Measurements from ENCODE around the gene AGBL1. TPM values are rescaled to one million over a fixed set of nuclear protein-coding genes. Genes with fewer than 3 reads are reported as not detected.

The AGBL1 gene
- total and polyA plus RNA-seq, 7 donors, result 0.96 to 34.8 (median 6.6) TPM

- no peak for ATAC-seq
- H3K36me3 ChIP-seq (ENCODE audit: insufficient read depth in 1 of 2, low read depth in 1 of 2), result no peaks in the 10 kb centered on the region
- DNase-seq, result no peak
- H3K27ac ChIP-seq, result no peak overlapping the region
- H3K4me3 ChIP-seq, result no peak overlapping the region
- no peaks in the 10 kb centered on the region for H3K4me1 ChIP-seq
- H3K27me3 ChIP-seq (ENCODE audit: insufficient read depth in 3 of 3, low read length in 2 of 3), result no peaks in the 10 kb centered on the region
- WGBS, 3 donors, result 76 to 85% (median 80%) methylated on average over 2 of the region's 2 CpGs
- TF ChIP-seq CTCF (IDR thresholded peaks at IDR 0.05), result no peak
- intact Hi-C loops (cut with DNase I), result no loop called here
- no peaks in the 10 kb centered on the region for H3K9me3 ChIP-seq
These were observed 353.2 kb downstream of the AGBL1 start for GRCh38 chr15:86432861-86433260.

GRCh38 chr15:86433983-86434382, 354.3 kb downstream of the AGBL1 start:
- DNase-seq (no peak), ATAC-seq (no peak)
- no peak overlapping the region for H3K4me3 ChIP-seq
- H3K27ac ChIP-seq, result no peak overlapping the region
- H3K27me3 ChIP-seq (ENCODE audit: insufficient read depth in 3 of 3, low read length in 2 of 3), result no peaks in the 10 kb centered on the region
- no peaks in the 10 kb centered on the region for H3K9me3 ChIP-seq
- intact Hi-C loops (cut with DNase I), result no loop called here
- TF ChIP-seq CTCF (IDR thresholded peaks at IDR 0.05), result no peak
- whole genome bisulfite sequencing, 3 donors, result 72 to 78% (median 76%) methylated on average over 4 of the region's 4 CpGs
- H3K4me1 ChIP-seq, result no peaks in the 10 kb centered on the region
- no peaks in the 10 kb centered on the region for H3K36me3 ChIP-seq (ENCODE audit: insufficient read depth in 1 of 2, low read depth in 1 of 2)

GRCh38 chr15:86439614-86440013, 359.9 kb downstream of the AGBL1 start:
- intact Hi-C loops (cut with DNase I), result no loop called here
- ATAC-seq (no peak), DNase-seq (no peak)
- H3K4me1 ChIP-seq, result no peaks in the 10 kb centered on the region
- H3K9me3 ChIP-seq, result no peaks in the 10 kb centered on the region
- no peaks in the 10 kb centered on the region for H3K27me3 ChIP-seq (ENCODE audit: insufficient read depth in 3 of 3, low read length in 2 of 3)
- 70 to 73% (median 71%) methylated on average over 4 of the region's 4 CpGs for WGBS, 3 donors
- no peak for TF ChIP-seq CTCF (IDR thresholded peaks at IDR 0.05)
- H3K27ac ChIP-seq, result no peak overlapping the region
- no peaks in the 10 kb centered on the region for H3K36me3 ChIP-seq (ENCODE audit: insufficient read depth in 1 of 2, low read depth in 1 of 2)
- no peak overlapping the region for H3K4me3 ChIP-seq

GRCh38 chr15:86444527-86444926, 364.9 kb downstream of the AGBL1 start:
- Histone ChIP-seq H3K9me3 (no peaks in the 10 kb centered on the region), H3K4me3 (no peak overlapping the region), H3K4me1 (no peaks in the 10 kb centered on the region), H3K36me3 (ENCODE audit: insufficient read depth in 1 of 2, low read depth in 1 of 2) (no peaks in the 10 kb centered on the region), H3K27ac (no peak overlapping the region), H3K27me3 (ENCODE audit: insufficient read depth in 3 of 3, low read length in 2 of 3) (no peaks in the 10 kb centered on the region)
- intact Hi-C loops (cut with DNase I), result no loop called here
- WGBS, 3 donors, result 38 to 61% (median 61%) methylated on average over 2 of the region's 2 CpGs
- TF ChIP-seq CTCF (IDR thresholded peaks at IDR 0.05), result no peak
- ATAC-seq, result no peak
- DNase-seq, result no peak

- Histone ChIP-seq H3K36me3 (ENCODE audit: insufficient read depth in 1 of 2, low read depth in 1 of 2) (no peaks in the 10 kb centered on the region), H3K27ac (no peak overlapping the region), H3K27me3 (ENCODE audit: insufficient read depth in 3 of 3, low read length in 2 of 3) (no peaks in the 10 kb centered on the region), H3K4me3 (no peak overlapping the region), H3K9me3 (no peaks in the 10 kb centered on the region), H3K4me1 (no peaks in the 10 kb centered on the region)
- DNase-seq (no peak), ATAC-seq (no peak)
- 59 to 63% (median 61%) methylated on average over 6 of the region's 6 CpGs for WGBS, 3 donors
- intact Hi-C loops (cut with DNase I), result no loop called here
- no peak for TF ChIP-seq CTCF (IDR thresholded peaks at IDR 0.05)
These were observed 366.0 kb downstream of the AGBL1 start for GRCh38 chr15:86445579-86446252.

All from psoas muscle (tissue), 8 donors.